ENCODE results near the gene TMEM201.

DNA sequence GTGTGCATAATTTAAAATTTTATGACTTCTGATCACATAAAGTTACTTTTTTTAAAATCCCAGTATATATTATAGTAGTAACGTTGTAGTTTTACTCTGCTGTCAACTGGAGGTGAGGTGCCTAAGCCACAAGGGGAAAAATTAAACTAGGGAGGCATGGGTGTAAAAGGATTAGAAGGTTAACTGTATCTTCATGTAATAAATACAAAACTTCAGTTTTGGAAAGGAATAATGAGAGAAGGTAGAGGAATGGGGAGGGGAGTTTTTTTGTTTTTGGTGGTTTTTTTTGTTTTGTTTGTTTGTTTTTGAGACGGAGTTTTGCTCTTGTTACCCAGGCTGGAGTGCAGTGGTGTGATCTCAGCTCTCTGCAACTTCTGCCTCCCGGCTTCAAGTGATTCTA is 43.8 kb upstream of the TMEM201 start:
- TF ChIP-seq, protein P1, sequence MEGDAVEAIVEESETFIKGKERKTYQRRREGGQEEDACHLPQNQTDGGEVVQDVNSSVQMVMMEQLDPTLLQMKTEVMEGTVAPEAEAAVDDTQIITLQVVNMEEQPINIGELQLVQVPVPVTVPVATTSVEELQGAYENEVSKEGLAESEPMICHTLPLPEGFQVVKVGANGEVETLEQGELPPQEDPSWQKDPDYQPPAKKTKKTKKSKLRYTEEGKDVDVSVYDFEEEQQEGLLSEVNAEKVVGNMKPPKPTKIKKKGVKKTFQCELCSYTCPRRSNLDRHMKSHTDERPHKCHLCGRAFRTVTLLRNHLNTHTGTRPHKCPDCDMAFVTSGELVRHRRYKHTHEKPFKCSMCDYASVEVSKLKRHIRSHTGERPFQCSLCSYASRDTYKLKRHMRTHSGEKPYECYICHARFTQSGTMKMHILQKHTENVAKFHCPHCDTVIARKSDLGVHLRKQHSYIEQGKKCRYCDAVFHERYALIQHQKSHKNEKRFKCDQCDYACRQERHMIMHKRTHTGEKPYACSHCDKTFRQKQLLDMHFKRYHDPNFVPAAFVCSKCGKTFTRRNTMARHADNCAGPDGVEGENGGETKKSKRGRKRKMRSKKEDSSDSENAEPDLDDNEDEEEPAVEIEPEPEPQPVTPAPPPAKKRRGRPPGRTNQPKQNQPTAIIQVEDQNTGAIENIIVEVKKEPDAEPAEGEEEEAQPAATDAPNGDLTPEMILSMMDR (IDR thresholded peaks at IDR 0.05; ENCODE audit: low read length): no peak
- TF ChIP-seq EZH2phosphoT487 (IDR thresholded peaks at IDR 0.05; ENCODE audit: low read length): no peak

All from MM.1S (cell line).